ENCODE data around the gene CDH26.
A peak's percentile ranks its signal among the peaks of the same experiment; 100 is the strongest.

The CDH26 gene

DNA sequence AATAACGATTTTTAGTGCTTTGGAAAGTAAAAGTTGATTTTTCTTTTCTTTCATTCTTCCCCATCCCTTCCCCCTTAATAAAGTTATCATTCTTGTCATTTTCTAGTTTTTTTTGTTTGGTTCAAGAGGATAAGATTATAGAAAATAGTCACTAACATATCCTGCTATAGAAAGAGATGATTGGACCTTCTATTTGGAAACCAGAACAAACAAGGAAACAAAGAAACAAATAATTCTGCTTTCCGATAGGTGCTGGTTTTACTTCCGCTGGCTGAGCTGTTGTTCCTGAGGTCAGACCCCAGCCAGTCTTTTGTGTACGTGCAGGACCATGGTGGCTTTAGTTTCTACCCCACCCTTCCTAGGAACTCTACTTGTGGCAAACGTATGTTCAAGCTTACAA is at the start of gene CDH26:
Gene CDH26, plus strand, starts transcription at position 301 of the 400 bp plus-strand sequence. CDS start 304 bp downstream, outside the sequence.
- intact Hi-C loops (cut with DNase I): no loop called here
- no peak for DNase-seq

DNA sequence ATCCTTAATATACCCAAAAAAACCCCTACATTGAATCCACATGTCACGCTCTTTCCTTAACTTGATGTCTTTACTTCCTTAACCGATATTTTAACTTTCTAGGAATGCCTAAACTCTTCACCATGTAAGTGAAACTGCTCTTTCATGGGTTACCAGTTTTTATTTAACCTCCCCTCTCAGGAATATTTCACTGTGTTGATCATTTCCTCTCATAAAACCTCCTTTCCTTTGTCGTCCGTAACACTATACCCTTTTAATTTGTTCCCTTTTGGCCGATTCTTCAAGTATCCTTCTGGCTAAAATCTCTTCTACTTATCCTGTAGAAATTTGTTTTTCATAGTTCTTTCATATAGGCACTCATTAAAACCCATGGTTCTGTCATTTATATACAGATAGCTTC is 49.4 kb upstream of the CDH26 start:
- no peak for DNase-seq
- intact Hi-C loops (cut with DNase I): no loop called here

- intact Hi-C loops (cut with DNase I): no loop called here
- DNase-seq: no peak
These were observed 47.2 kb upstream of the CDH26 start for GRCh38 chr20:59911041-59911440.

DNA sequence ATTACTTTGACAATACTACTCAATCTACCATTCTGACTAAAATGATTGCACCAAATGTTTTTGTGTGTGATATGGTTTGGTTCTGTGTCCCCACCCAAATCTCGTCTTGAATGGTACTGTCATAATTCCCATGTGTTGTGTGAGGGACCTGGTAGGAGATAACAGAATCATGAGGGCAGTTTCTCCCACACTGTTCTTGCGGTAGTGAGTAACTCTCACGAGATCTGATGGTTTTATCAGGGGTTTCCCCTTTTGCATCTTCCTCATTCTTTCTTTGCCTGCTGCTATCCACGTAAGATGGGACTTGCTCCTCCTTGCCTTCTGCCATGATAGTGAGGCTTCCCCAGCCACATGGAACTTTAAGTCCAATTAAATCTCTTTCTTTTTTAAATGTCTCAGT is 45.6 kb upstream of the CDH26 start:
- no peak for DNase-seq
- intact Hi-C loops (cut with DNase I): no loop called here

GRCh38 chr20:59920944-59921343 is 37.3 kb upstream of the CDH26 start:
- DNase-seq: no peak
- intact Hi-C loops (cut with DNase I): no loop called here

GRCh38 chr20:59923514-59923913 is 34.7 kb upstream of the CDH26 start:
- intact Hi-C loops (cut with DNase I): no loop called here
- no peak for DNase-seq

DNA sequence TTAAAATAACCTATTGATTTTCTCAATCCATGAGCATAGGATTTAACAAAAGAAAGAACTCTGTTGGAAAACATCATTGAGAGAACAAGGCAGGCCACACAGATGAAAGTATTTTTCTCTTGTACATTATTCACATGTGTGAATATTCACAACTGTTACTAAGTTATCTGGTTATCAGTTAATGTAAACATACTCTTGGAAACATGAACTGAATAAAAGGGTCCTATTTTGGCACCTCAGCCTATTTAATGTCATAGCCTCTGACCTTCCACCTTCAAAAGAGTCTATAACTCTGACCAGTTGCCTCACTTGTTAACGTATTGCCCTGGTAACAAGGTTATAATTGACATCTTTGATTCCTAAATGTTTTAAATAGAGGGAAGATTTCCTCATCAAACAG is 32.9 kb upstream of the CDH26 start:
- intact Hi-C loops (cut with DNase I): no loop called here
- no peak for DNase-seq

GRCh38 chr20:59925899-59926298 is 32.3 kb upstream of the CDH26 start:
- DNase-seq: no peak
- intact Hi-C loops (cut with DNase I): no loop called here

- intact Hi-C loops (cut with DNase I): loop anchor here (10.0 kb wide), 1 partner anchor 147 kb away; no protein-coding TSS in a partner anchor
These were observed 26.5 kb upstream of the CDH26 start for GRCh38 chr20:59931511-59932312.

GRCh38 chr20:59932616-59933295 is 25.5 kb upstream of the CDH26 start:
- intact Hi-C loops (cut with DNase I): loop anchor here (10.0 kb wide), 1 partner anchor 148 kb away; no protein-coding TSS in a partner anchor
- DNase-seq: peak in 3 of 10 donors; percentile 68 to 82 (median 76)

More at GRCh38 chr20:59931511-59932312, 26.5 kb upstream of the CDH26 start:
- DNase-seq: no peak

DNA sequence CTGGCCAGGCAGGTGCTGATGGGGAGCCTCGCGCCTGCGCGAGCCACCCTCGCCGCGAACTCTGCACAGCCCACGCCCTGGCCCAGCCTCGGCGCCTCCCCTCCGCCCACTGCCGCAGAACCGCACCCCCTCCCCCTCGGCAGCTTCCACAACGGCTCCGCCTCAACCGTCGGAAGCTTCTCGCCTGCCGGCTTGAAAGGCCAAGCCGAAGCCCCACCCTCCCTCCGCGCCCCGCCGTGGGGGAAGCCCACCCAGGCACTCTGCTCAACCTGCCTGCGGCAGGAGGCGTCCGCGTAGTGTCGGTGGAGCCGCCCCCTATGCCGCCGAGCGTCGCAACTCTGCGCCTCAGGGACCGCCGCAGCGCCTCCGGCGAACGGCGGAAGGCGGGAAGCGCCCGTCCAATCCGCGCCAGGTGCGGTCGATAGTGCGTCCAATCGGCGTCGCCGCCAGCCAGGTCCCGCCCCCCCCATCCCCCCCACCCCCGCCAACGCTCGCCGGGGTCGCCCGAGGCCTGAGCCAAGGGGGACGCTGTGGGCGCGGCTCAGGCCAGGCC is 24.9 kb upstream of the CDH26 start, which contains the start of gene SYCP2:
Gene SYCP2, minus strand, starts transcription at position 342 of the 553 bp plus-strand sequence. CDS start 11,224 bp downstream, outside the sequence.
- intact Hi-C loops (cut with DNase I): loop anchor here (10.0 kb wide), 1 partner anchor 149 kb away; no protein-coding TSS in a partner anchor
- peak in 9 of 10 donors; percentile 37 to 94 (median 56) for DNase-seq

GRCh38 chr20:59933849-59934585 is 24.2 kb upstream of the CDH26 start:
- intact Hi-C loops (cut with DNase I): loop anchor here (10.0 kb wide), 1 partner anchor 149 kb away; no protein-coding TSS in a partner anchor
- peak; percentile 63 to 98 (median 80) for DNase-seq

- intact Hi-C loops (cut with DNase I): loop anchor here (10.0 kb wide), 1 partner anchor 151 kb away; no protein-coding TSS in a partner anchor
- DNase-seq: no peak
These were observed 22.6 kb upstream of the CDH26 start for GRCh38 chr20:59935457-59936185.

GRCh38 chr20:59936409-59936808 is 21.8 kb upstream of the CDH26 start:
- DNase-seq: no peak
- intact Hi-C loops (cut with DNase I): loop anchor here (10.0 kb wide), 1 partner anchor 152 kb away; no protein-coding TSS in a partner anchor

DNA sequence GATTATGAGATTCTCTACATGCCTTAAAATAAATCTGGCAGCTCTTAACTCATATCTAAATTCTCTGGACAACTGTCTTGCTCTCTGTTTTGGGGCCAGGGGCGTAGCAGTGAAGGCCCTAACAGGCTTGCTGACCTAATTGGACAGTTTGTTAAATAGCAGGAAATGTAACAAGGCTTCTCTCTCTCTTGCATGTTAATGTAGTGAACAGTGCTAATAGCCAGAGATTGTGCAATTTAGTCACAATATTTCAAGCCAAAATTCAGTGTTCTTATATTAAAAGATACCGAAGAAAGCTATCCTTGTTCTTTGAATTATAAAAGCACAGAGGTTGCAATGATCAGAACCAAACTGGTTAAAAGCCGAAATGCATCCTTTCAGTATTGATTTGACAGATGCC is 21.1 kb upstream of the CDH26 start:
- intact Hi-C loops (cut with DNase I): loop anchor here (10.0 kb wide), 1 partner anchor 152 kb away; no protein-coding TSS in a partner anchor
- DNase-seq: no peak

- DNase-seq: no peak
- intact Hi-C loops (cut with DNase I): loop anchor here (10.0 kb wide), 1 partner anchor 153 kb away; no protein-coding TSS in a partner anchor
These were observed 20.0 kb upstream of the CDH26 start for GRCh38 chr20:59938221-59938620.

DNA sequence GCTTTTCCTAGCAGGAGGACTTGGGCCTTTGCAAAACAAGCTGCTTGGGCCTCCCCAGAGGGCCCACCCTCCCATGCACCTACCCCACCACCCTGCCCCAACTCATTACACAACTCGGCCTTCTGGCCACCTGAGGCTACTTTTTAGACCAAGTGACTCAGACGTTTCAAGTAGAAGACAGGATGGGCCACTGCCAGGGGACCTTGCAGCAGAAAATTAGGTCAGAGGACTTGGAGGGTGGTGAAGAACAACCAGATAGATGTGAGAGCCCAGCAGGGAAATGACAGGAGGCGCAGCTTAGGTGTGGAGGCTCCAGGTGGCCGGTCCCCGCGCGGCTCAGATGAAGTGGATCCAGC is 19.5 kb upstream of the CDH26 start:
- intact Hi-C loops (cut with DNase I): loop anchor here (10.0 kb wide), 1 partner anchor 154 kb away; no protein-coding TSS in a partner anchor
- DNase-seq: peak in 1 of 10 donors; percentile 72

- DNase-seq: peak in 3 of 10 donors; percentile 68 to 86 (median 76)
- intact Hi-C loops (cut with DNase I): loop anchor here (10.0 kb wide), 1 partner anchor 154 kb away; no protein-coding TSS in a partner anchor
These were observed 19.0 kb upstream of the CDH26 start for GRCh38 chr20:59939052-59939878.

DNA sequence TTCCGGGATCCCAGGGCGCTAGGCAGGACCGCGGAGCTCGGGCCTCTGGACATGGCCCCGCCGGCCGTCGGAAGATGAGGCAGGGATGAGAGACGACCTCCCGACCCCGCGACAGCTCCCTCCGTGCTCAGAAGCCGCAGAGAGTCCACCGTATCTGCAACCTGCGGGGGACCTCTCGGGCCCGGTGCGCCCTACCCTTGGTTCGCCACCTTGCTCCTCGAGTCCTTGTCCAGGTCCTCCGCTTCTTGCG is 18.4 kb upstream of the CDH26 start:
- intact Hi-C loops (cut with DNase I): loop anchor here (10.0 kb wide), 2 partner anchors 115 to 155 kb away; no protein-coding TSS in a partner anchor

More for the DNA sequence above, 18.4 kb upstream of the CDH26 start:
- peak in 1 of 10 donors; percentile 76 for DNase-seq

Data from posterior cingulate gyrus (tissue), 11 donors.